ENCODE results near the gene DOK7.

DNA sequence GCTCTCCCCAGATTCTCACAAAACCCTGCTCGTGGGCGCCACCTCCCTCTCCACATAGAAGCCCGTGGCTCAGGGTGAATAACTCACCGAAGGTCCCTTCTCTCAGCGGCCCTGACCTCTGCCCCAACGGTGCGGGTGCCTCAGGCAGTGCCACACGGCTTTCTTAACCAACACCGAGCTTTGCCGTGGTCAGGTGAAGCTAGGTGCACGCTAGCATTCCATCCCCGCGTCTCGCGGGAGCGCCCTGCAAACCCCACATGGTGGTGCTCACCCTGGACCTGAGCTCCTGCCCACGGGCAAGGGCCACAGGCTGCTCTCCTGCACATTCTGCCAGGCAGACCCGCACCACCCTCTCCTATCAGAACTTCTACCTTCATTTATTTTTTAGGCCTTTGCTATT is 50.7 kb downstream of the DOK7 start:
- TF ChIP-seq, protein P1, sequence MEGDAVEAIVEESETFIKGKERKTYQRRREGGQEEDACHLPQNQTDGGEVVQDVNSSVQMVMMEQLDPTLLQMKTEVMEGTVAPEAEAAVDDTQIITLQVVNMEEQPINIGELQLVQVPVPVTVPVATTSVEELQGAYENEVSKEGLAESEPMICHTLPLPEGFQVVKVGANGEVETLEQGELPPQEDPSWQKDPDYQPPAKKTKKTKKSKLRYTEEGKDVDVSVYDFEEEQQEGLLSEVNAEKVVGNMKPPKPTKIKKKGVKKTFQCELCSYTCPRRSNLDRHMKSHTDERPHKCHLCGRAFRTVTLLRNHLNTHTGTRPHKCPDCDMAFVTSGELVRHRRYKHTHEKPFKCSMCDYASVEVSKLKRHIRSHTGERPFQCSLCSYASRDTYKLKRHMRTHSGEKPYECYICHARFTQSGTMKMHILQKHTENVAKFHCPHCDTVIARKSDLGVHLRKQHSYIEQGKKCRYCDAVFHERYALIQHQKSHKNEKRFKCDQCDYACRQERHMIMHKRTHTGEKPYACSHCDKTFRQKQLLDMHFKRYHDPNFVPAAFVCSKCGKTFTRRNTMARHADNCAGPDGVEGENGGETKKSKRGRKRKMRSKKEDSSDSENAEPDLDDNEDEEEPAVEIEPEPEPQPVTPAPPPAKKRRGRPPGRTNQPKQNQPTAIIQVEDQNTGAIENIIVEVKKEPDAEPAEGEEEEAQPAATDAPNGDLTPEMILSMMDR (IDR thresholded peaks at IDR 0.05) = no peak
- TF ChIP-seq POLR2A (IDR thresholded peaks at IDR 0.05) = no peak

Data from testis (tissue), 2 donors.